ENCODE measurements around the gene B3GALNT1.

The B3GALNT1 gene, protein sequence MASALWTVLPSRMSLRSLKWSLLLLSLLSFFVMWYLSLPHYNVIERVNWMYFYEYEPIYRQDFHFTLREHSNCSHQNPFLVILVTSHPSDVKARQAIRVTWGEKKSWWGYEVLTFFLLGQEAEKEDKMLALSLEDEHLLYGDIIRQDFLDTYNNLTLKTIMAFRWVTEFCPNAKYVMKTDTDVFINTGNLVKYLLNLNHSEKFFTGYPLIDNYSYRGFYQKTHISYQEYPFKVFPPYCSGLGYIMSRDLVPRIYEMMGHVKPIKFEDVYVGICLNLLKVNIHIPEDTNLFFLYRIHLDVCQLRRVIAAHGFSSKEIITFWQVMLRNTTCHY

DNA sequence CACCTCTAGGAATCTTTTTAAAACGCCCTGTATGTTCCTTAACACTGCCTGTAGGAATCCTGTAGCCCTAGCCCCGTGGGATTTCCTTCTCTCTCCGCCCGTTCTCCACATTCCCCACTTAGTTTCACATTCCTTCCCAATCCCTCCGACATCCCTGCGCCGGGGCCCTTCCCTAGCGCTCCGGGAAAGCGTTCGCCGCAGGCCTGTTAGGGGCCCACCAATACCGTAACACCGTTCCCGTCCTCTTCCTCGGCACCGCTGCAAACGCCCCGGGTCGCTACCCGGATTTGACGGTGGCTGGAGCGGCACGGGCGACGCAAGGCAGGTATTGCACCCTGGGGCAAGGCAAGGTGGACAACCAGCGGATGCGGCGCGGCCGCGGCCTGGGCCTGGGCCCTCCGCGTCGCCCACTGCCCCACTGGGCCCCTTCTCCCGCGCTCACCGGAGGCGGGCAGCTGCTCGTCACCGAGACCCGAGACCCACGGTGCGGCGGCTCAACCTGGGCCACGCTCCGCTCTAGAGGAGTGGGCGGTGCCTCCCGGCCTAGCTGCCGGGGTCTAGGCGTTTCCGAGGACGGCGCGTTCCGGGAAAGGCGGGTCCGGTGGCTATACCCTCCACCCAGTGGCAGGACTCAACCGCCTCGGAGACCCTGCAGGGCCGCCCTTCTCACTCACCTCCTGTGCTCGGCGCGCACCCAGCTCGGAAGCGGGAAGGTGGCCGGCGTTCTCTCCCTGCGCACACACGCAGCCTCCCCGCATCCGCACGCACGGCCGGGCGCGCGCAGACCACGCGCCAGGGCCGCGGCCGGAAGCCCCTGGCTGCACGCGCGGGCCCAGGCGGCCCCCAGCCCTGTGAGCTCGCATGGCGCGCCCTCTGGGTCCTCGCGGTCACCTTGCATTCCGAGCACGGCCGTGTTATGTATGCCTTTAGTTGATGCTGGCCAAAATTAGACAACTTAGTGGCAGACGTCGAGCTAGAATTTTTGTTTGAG, at the start of gene B3GALNT1:
Gene B3GALNT1, minus strand, starts transcription at position 789 of the 991 bp plus-strand sequence. CDS start 18,595 bp downstream, outside the sequence.
- DNase-seq, result peak in 38 of 56 donors; percentile 10 to 71 (median 36)

DNA sequence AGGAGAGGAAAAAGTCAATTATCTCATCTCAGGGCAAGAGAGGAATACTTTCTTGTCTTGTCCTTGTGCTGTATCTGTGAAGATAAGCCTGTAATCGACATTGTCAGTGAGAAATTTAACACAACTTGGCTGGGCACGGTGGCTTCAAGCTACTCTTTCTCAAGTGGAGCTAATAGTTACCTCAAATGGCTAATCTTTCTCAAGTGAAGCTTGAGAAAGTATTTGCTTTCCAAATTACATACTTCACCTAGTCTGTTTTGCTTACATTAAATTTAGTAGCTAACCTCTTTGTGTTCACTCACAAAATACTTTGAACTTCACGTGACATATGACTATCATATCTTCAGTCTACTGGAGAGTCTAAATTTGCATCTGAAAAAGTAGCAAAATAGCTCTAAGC, 48.3 kb upstream of the B3GALNT1 start:
- no peak for DNase-seq

DNA sequence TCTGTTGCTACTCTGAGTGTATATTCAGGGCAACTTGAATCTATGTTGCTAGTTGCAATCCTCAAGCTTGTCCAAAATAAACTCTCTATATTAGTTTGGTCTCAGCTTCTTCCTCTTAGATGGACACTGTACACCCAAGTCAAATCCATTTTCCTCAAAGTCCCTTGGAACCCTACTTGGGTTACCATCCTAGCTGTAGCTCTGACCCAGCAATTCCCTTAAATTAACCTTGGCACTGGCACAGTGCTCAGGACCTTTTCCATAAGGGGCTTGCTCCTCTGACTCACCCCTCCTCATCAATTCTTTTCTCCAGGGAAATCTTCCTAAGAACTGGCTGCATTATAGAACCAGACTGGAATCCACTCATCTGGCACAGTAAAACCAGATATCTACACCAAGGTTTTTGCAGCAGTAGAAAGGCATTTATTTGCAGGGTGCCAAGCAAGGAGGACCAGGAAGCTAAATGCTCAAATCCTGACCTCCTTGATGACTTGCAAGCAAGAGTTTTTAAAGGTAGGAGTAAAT, 44.9 kb upstream of the B3GALNT1 start:
- DNase-seq, result no peak

DNA sequence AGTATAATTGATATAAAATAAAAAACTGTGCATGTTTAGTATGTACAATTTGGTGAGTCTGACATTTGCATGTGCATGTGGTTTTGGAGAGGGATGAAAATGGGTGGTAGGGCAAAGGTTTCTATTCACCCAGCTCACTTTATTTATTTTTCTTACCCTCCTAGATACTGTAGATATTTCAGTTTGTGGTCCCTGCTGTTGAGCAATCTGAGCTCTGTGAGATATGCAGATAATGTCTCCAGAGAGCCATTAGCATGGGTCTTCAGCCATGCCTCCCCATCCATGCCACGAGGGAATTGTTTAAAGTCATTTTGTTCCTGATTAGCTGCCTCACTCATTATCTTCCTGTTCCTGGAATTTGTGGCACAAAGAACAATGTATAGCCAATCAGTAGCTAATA, 44.4 kb upstream of the B3GALNT1 start:
- DNase-seq, result no peak

DNA sequence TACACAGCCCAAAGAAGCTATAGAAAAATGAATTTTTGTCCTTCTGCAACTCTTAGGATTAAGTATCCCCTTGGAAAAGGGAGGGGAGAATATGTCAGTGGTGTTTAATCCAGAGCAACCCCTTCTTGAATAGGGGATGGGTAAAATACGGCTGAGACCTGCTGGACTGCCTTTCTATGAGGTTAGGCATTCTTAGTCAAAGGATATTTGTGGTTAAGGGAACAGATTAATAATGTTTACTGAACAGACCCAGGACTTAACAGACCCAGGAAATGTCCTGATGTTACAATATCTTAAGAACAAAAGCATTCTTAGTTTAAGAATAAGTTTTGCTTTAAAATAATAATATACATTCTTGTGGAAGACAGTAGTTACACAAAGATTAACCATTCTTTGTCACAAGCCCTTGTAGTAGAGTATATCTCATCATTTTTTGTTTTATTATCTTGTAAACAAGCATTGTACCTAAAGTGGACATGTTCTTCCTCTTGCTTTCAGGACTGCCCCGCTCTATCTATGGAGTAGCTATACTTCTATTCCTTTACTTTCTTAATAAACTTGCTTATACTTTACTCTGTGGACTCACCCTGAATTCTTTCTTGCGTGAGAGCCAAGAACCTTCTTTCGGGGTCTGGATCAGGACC, 43.8 kb upstream of the B3GALNT1 start:
- no peak for DNase-seq

DNA sequence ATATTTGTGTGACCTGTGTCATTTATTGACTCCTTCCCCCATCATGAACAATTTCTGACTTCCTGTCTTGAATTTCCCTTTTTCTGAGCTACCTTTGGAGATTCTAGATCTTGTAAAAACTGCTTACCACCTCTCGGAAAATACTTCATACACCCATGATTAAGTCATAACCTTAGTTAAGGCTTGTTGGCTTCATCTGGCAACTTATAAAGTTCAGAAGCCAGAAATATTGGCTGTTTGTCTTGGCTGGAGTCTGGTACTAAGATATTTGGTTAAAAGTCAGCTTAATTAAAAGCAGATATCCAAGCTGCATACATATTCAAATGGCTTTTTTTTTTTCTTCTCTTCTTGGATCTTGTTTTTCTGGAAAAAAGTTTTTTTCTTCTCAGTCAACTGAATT, 37.3 kb upstream of the B3GALNT1 start:
- no peak for DNase-seq

DNA sequence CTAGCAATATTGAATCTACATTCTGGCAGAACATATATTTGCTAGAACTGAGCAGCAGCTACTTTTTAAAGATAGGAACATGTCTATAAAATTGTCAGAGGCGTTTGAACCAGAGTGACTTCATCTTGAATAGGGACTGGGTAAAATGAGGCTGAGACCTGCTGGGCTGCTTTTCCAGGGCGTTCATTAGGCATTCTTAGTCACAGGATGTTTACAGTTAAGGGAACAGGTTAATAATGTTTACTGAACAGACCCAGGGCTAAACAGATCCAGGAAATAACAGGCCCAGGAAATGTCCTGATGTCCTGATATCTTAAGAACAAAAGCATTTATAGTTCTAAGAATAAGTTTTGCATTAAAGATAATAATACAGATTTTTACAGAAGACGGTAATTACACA, 34.5 kb upstream of the B3GALNT1 start:
- DNase-seq, result no peak

DNA sequence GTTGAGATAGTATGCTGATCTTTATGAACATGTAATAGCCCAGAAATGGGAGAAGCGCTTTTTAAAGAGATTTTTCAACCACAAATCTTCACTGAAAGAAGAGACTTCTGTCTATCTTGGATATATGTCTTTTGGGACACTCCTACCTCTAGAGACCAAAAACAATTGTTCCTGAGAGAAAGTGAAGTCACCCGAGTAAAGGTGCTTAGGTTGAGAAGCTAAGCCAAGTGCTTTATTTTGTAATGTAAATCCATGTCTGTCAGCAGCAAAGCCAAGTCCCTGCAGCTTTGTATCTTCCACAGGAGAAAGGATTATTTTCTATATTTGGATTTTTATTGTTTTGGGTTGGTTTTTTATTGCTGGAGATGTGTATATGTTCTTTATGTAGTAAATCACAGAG, 32.1 kb upstream of the B3GALNT1 start:
- no peak for DNase-seq

DNA sequence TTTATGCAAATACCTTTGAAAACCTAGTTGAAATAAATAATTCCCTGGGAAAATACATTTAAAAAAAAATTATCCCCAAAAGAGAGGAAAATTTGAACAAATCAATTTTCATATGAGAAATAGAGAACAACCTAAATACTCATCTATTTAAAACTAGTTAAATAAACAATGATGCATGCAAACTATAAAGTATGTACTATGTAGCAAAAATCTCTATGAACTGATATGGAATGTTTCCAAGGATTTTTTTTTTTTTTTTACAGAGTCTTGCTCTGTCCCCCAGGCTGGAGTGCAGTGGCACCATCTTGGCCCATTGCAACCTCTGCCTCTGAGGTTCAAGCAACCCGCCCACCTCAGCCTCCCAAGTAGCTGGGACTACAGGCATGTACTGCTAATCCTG, 27.2 kb upstream of the B3GALNT1 start:
- no peak for DNase-seq

DNA sequence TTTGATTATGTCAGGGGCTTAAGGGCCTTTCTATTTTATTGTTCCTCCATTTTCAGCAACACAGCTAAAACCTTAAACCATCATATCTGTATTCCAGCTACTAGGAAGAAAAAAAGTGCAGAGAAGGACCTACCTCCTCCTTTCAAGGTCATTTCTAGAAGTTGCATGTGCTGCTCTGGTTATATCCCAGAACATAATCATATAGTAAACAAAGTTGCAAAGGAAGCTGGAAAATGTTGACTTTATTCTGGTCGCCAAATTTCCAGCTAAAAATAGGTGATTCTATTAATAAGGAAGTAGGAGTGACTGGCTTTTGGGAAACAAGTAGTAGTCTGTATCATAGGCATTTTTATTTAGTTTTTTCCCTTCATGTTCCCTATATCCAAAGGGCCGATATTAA, 21.3 kb upstream of the B3GALNT1 start:
- no peak for DNase-seq

DNA sequence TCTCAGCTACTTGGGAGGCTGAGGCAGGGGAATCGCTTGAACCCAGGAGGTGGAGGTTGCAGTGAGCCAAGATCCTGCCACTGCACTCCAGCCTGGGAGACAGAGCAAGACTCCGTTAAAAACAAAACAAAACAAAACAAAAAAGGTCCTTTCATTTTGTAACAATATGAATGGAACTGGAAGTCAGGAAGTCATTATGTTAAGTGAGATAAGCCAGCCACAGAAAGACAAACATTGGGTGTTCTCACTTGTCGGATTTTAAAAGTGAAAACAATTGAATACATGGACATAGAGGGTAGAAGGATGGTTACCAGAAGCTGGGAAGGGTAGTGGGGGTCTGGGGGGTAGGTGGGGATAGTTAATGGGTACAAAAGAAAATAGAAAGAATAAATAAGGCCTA, 12.5 kb upstream of the B3GALNT1 start:
- DNase-seq, result no peak

DNA sequence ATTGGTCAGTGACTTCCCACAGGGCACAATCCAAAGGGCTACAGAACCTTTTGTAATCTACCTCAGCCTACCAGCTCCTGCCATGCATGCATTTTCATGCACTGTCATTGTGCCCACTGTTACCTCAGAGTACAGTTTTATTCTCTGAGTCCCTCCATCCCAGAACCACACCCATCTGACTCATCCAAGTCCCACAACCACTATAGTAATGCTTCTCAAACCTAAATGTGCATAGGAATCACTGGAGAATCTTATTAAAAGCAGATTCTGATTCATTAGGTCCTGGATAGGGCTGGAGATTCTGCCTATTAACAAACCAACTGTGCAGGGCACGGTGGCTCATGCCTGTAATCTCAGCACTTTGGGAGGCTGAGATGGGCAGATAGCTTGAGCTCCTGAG, 3.7 kb upstream of the B3GALNT1 start:
- DNase-seq, result no peak

DNA sequence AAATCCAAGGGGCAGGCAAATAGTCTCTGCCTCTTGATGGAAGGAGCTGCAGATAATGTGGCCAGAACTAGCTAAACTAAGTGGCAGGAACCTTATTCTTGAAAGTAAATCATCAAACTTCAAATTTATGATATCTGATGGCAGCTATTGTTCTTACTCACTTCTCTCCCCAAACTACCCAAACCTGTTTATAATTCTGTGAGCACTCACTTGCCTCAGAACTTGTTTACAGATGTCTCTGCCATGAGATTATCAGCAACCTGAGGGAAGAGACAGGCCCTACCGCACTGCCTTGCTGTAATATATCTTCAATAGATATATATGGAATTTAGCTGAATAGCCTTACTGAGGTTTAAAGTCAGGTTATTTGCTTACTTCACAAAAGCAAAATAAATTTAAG, 2.2 kb upstream of the B3GALNT1 start:
- DNase-seq, result no peak

DNA sequence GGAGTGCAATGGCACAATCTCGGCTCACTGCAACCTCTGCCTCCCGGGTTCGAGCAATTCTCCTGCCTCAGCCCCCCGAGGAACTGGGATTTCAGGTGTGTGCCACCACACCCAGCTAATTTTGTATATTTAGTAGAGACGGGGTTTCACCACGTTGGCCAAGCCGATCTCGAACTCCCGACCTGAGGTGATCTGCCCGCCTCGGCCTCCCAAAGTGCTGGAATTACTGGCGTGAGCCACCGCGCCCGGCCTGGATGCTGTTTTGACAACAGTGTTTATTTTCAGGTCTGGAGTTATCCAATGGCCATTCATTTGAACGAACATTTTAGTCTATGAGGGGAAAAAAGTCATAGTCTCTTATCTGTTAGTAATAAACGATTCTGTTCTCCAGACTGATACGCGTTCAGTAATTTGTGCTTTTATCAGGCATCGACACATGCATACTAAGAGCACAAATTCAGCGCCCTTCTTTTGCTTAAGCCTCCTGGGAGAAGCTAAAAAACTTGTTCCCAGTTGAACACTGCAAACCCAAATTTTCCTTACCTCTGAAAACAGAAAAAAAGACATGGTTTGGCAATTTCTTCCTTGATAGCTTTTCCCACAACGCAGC, 1.3 kb downstream of the B3GALNT1 start:
- DNase-seq, result no peak

DNA sequence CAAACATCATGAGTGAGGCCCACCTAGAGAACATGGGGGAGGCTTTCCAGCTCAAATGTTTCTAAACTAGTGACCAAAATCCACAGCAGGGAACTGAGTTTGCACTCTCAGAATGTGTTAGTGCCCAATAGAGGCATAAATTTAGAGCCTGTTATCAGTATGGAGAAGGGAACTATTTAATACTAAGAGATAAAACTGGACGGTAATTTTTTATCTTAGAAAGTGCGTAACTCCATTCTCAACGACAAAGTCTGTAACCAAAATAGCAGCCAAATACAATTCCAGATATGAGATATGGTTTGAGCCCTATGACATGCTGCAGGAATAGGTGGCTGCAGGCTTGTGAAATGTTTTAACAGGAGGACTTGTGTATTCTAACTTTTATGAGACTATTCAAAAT, 3.5 kb downstream of the B3GALNT1 start:
- no peak for DNase-seq

DNA sequence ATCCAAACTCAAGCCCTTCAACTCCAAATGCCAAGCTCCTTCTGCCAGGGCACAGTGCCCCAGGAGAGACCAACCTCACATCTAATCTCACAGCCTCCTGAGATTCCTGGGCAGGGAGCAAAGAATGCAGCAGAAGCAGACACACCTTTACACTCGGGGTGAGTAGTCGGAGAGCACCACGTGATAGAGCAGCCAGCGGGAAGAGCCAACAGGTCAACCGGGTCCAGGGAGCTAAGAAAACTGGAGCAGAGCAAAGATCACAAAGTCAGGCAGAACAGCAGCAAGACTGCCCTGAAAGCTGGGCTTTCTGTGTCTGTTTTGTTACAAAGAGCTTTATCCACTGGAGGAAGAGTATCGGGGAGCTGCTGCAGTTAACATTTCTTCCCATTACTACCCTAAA, 4.2 kb downstream of the B3GALNT1 start:
- no peak for DNase-seq

DNA sequence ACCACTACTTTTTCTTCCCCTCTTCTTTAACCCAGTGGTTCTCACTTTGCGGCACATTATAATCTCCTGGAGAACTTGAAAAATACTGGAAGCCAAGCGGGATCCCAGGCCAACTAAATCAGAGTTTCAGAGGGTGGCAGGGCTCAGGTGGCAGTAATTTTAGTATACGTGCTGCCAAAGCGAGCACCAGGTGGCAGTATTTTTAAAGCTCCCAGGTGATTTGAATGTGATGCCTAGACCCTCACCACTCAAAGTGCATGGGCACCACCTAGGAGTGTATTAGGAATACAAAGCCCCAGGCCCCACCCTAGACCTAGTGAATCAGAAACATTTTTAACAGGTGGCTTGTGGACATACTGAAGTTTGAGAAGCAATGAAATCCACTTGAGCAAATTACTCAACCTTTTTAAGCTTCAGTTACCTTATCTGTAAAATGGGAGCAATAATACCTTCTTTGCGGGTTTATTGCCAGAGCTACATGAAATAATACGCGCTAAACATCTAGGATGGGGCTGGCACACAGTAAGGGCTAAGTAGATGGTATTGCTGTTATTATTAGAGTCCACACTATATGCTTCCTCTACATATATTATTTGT, 8.3 kb downstream of the B3GALNT1 start:
- no peak for DNase-seq

DNA sequence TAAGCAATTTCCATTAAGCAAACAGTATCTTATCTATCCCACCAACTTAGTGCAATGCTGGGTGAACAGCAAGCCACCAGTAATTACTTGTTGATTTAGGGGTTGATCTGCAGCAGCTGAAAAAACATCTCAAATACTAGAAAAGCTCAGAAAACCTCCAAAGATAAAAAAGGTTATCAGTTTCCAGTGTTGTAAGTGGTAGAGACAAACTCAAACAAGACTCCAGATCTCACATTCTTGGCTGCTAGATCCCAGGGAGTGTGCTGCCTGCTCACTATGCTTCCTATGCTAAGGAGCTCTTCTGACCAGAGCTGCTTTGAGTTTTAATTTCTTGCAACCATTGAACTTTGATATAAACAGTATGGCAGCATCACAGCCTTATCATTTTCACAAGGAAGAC, 11.3 kb downstream of the B3GALNT1 start:
- no peak for DNase-seq

DNA sequence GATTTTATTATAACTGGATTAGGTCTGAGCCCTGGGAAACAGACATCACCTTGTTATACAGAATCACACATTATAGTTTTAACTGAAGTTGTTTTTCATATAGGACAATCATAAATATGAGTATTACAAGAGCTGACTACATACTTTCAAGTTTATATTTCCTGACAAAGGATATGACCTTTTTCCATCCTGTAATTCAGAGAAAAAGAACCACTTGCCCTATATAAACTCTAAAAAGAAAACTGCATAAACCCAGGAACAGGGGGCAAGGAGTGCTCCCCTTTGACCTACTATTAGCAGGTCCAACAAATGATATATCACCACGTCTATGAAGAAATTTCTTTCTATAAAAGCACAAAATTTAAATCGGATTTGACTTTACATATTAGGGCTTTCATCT, 20.9 kb downstream of the B3GALNT1 start:
- no peak for DNase-seq

DNA sequence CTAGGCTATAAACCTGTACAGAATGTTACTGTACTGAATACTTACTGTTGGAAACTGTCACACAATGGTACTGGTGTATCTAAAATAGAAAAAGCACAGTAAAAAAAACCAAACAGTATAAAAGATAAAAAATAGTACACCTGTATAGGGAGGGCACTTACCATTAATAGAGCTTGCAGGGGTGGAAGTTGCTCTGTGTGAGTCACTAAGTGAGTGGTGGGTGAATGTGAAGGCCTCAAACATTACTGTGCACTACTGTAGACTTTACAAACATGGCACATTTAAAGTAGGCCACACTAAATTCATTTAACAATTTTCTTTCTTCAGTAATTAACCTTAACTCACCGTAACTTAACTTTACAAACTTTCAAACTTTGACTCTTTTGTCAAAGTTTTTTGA, 22.0 kb downstream of the B3GALNT1 start:
- no peak for DNase-seq

DNA sequence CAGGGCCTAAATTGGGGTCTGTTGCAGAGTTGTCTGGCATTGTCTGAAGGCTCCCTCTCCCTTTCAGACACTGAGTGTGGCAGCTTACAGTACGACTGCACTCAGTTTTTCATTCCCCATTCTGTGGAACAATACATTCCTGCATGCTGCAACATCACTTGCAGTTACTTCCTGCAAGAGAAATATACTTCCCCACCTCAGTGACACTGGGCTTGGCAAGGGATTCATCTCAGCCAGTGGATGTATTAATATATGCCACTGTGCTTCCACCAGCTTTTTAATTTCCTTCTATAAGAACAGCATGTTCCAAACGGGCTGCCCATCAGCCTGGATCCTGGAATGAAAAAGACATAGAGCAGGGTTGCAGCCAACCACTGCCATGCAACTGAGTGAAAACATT, 23.1 kb downstream of the B3GALNT1 start:
- DNase-seq, result no peak

Measured in amygdala (tissue), 56 donors.